HEK293 (cell line): ENCODE results near the gene PORCN.
"Not testable (repeated sequence)": the region's sequence is repeated elsewhere in the genome, so short reads cannot be mapped to it uniquely, and the experiment has no call there.

Experiments used
- CTCF ChIA-PET: fragments of 350-600 bp; formaldehyde crosslinking; extraction: SDS; loops from one replicate; lab custom pipeline; 2021; ENCODE audit warnings: antibody characterized with exemption; lab: Yijun Ruan, JAX
- POLR2A ChIA-PET: fragments of 300-600 bp; formaldehyde crosslinking; extraction: SDS; loops from one replicate; lab custom pipeline; 2020; ENCODE audit warnings: antibody characterized with exemption, inconsistent platforms; lab: Yijun Ruan, JAX
- H3K27ac ChIP-seq: fragments of 200-500 bp; sonication (Bioruptor generic); 2 replicates; pipeline ENCODE4 v1.5.1; 2014; ENCODE audit warnings: low read depth, low read length, control low read depth, inconsistent platforms; ENCODE audit errors: extremely low read depth
- H3K36me3 ChIP-seq, 2 experiments: fragments of 200-500 bp in 1 of 2; sonication (Bioruptor generic) in 1 of 2; 1 replicate in 1 of 2; 2 replicates in 1 of 2; pipeline ENCODE4 v1.5.1; 2014 to 2017; ENCODE audit warnings: inconsistent platforms in 2 of 2, low read length in 2 of 2; ENCODE audit not compliant: control insufficient read depth in 2 of 2, insufficient read depth in 1 of 2
- H3K4me1 ChIP-seq: fragments of 200-500 bp; sonication (Bioruptor generic); 2 replicates; pipeline ENCODE4 v1.5.1; 2014; ENCODE audit warnings: mild to moderate bottlenecking, low read length, inconsistent platforms; ENCODE audit not compliant: control insufficient read depth, insufficient read depth
- H3K4me3 ChIP-seq: 2 replicates; pipeline ENCODE4 v1.5.1; 2011; ENCODE audit warnings: low read depth, mild to moderate bottlenecking, control low read depth, low read length, moderate library complexity
- H3K9me3 ChIP-seq: fragments of 200-500 bp; sonication (Bioruptor generic); 2 replicates; pipeline ENCODE4 v1.5.1; 2014; ENCODE audit warnings: low read depth, low read length, inconsistent platforms; ENCODE audit not compliant: control insufficient read depth, insufficient read depth
- BCL11A ChIP-seq: fragments of 450-650 bp; formaldehyde crosslinking; IDR thresholded peaks from 2 replicates; pipeline ENCODE4 v1.5.1; 2016; ENCODE audit warnings: low read depth, missing biosample characterization, missing genetic modification characterization
- HOXA7 ChIP-seq: sonication (generic); formaldehyde crosslinking; IDR thresholded peaks from 2 replicates; pipeline ENCODE4 v1.8.1; 2022; ENCODE audit warnings: missing genetic modification reagents, borderline replicate concordance
- YY2 ChIP-seq: fragments of 450-650 bp; formaldehyde crosslinking; IDR thresholded peaks from 2 replicates; pipeline ENCODE4 v1.5.1; 2016; ENCODE audit warnings: missing biosample characterization, missing genetic modification characterization
- ZBTB8A ChIP-seq: fragments of 450-650 bp; formaldehyde crosslinking; IDR thresholded peaks from 2 replicates; pipeline ENCODE4 v1.5.1; 2016; ENCODE audit warnings: missing biosample characterization, missing genetic modification characterization
- ZFP37 ChIP-seq: fragments of 450-650 bp; formaldehyde crosslinking; IDR thresholded peaks from 2 replicates; pipeline ENCODE4 v1.5.1; 2016; ENCODE audit warnings: missing biosample characterization, missing genetic modification characterization
- ZNF10 ChIP-seq: fragments of 450-650 bp; formaldehyde crosslinking; IDR thresholded peaks from 2 replicates; pipeline ENCODE4 v1.5.1; 2017; ENCODE audit warnings: missing biosample characterization, missing genetic modification characterization
- ZNF114 ChIP-seq: fragments of 450-650 bp; formaldehyde crosslinking; IDR thresholded peaks from 2 replicates; pipeline ENCODE4 v1.5.0; 2017; ENCODE audit warnings: missing biosample characterization, missing genetic modification characterization
- ZNF18 ChIP-seq: fragments of 450-650 bp; formaldehyde crosslinking; IDR thresholded peaks from 2 replicates; pipeline ENCODE4 v1.5.1; 2016; ENCODE audit warnings: missing biosample characterization, missing genetic modification characterization
- ZNF202 ChIP-seq: fragments of 450-650 bp; formaldehyde crosslinking; IDR thresholded peaks from 2 replicates; pipeline ENCODE4 v1.5.1; 2016; ENCODE audit warnings: missing biosample characterization, missing genetic modification characterization, borderline replicate concordance
- ZNF26 ChIP-seq: fragments of 450-650 bp; formaldehyde crosslinking; IDR thresholded peaks from 2 replicates; pipeline ENCODE4 v1.5.1; 2016; ENCODE audit warnings: missing biosample characterization, missing genetic modification characterization
- ZNF354C ChIP-seq: fragments of 450-650 bp; formaldehyde crosslinking; IDR thresholded peaks from 2 replicates; pipeline ENCODE4 v1.5.1; 2016; ENCODE audit warnings: missing biosample characterization, missing genetic modification characterization, low read depth, borderline replicate concordance
- ZNF416 ChIP-seq: fragments of 450-650 bp; formaldehyde crosslinking; IDR thresholded peaks from 2 replicates; pipeline ENCODE4 v1.5.1; 2016; ENCODE audit warnings: missing biosample characterization, missing genetic modification characterization
- ZNF426 ChIP-seq: fragments of 450-650 bp; formaldehyde crosslinking; IDR thresholded peaks from 2 replicates; pipeline ENCODE4 v1.5.1; 2017; ENCODE audit warnings: missing biosample characterization, missing genetic modification characterization, mild to moderate bottlenecking, inconsistent platforms, moderate library complexity
- ZNF488 ChIP-seq: fragments of 450-650 bp; formaldehyde crosslinking; IDR thresholded peaks from 2 replicates; pipeline ENCODE4 v1.5.1; 2016; ENCODE audit warnings: missing biosample characterization, missing genetic modification characterization
- ZNF514 ChIP-seq: fragments of 450-650 bp; formaldehyde crosslinking; IDR thresholded peaks from 2 replicates; pipeline ENCODE4 v1.5.1; 2016; ENCODE audit warnings: missing biosample characterization, missing genetic modification characterization
- ZNF529 ChIP-seq: fragments of 450-650 bp; formaldehyde crosslinking; IDR thresholded peaks from 2 replicates; pipeline ENCODE4 v1.5.1; 2017; ENCODE audit warnings: missing genetic modification characterization, missing biosample characterization; ENCODE audit not compliant: insufficient replicate concordance
- ZNF530 ChIP-seq: fragments of 450-650 bp; formaldehyde crosslinking; IDR thresholded peaks from 2 replicates; pipeline ENCODE4 v1.5.1; 2016; ENCODE audit warnings: low read depth, missing biosample characterization, missing genetic modification characterization
- ZNF561 ChIP-seq: fragments of 450-650 bp; IDR thresholded peaks from 2 replicates; pipeline ENCODE4 v1.5.1; 2018; ENCODE audit warnings: missing biosample characterization, missing genetic modification characterization, borderline replicate concordance
- ZNF585B ChIP-seq: fragments of 450-650 bp; formaldehyde crosslinking; IDR thresholded peaks from 2 replicates; pipeline ENCODE4 v1.5.1; 2016; ENCODE audit warnings: missing biosample characterization, missing genetic modification characterization
- ZNF610 ChIP-seq: fragments of 450-650 bp; formaldehyde crosslinking; IDR thresholded peaks from 2 replicates; pipeline ENCODE4 v1.5.1; 2016; ENCODE audit warnings: missing biosample characterization, missing genetic modification characterization, borderline replicate concordance
- ZNF629 ChIP-seq: fragments of 450-650 bp; formaldehyde crosslinking; IDR thresholded peaks from 2 replicates; pipeline ENCODE4 v1.5.1; 2017; ENCODE audit warnings: missing biosample characterization, missing genetic modification characterization
- ZNF76 ChIP-seq: fragments of 450-650 bp; formaldehyde crosslinking; IDR thresholded peaks from 2 replicates; pipeline ENCODE4; 2016; ENCODE audit warnings: low read depth, missing biosample characterization, missing genetic modification characterization, borderline replicate concordance
- ZNF776 ChIP-seq: fragments of 450-650 bp; formaldehyde crosslinking; IDR thresholded peaks from 2 replicates; pipeline ENCODE4 v1.5.0; 2017; ENCODE audit warnings: missing biosample characterization, missing genetic modification characterization, borderline replicate concordance
- ZNF777 ChIP-seq: fragments of 450-650 bp; formaldehyde crosslinking; IDR thresholded peaks from 2 replicates; pipeline ENCODE4 v1.5.1; 2017; ENCODE audit warnings: missing biosample characterization, missing genetic modification characterization, borderline replicate concordance
- ZNF830 ChIP-seq: fragments of 450-650 bp; IDR thresholded peaks from 2 replicates; pipeline ENCODE4 v1.5.0; 2018; ENCODE audit warnings: missing biosample characterization, missing genetic modification characterization, low read depth, mild to moderate bottlenecking, moderate library complexity

Gene PORCN

GRCh38 chrX:48541140-48541814 lies 32.5 kb downstream of the PORCN start:
- Histone ChIP-seq H3K27ac (no peak overlapping the region), H3K36me3 (peaks cover 12 to 28% of the 10 kb centered on the region in 2 experiments; a peak in 2 of 3 replicates), H3K4me1 (no peaks in the 10 kb centered on the region), H3K9me3 (no peaks in the 10 kb centered on the region), H3K4me3 (no peak overlapping the region)
- ChIA-PET CTCF (no interaction called here), POLR2A (interaction anchor here (2.6 kb wide), 1 partner anchor 19 kb away, joined by 16 read pairs; the partner anchor contains the start of gene EBP)
- TF ChIP-seq ZNF585B (no peak), ZNF354C (tag by site-specific recombination) (no peak), ZNF10 (tag by site-specific recombination) (no peak), ZNF561 (no peak), ZNF610 (tag by site-specific recombination) (no peak), ZNF629 (no peak), ZBTB8A (tag by site-specific recombination) (no peak), ZNF776 (tag by site-specific recombination) (no peak)

- TF ChIP-seq YY2 (tag by site-specific recombination) (no peak), ZNF830 (no peak), HOXA7 (CRISPR knock-in tag) (no peak), ZFP37 (tag by site-specific recombination) (no peak), ZNF777 (tag by site-specific recombination) (no peak), ZNF114 (tag by site-specific recombination) (no peak), ZNF530 (tag by site-specific recombination) (no peak), ZNF202 (tag by site-specific recombination) (no peak), BCL11A (tag by site-specific recombination) (no peak), ZNF76 (no peak)
- TF ChIP-seq, all 188 proteins: peak for 0
- peaks cover 8 to 28% of the 10 kb centered on the region in 2 experiments; a peak in 2 of 3 replicates for H3K36me3 ChIP-seq
- ChIA-PET POLR2A (interaction anchor here (2.3 kb wide), 1 partner anchor 9 kb away, joined by 7 read pairs; the partner anchor contains the start of gene TBC1D25), CTCF (interaction anchor here (0.5 kb wide), 1 partner anchor 44 kb away, joined by 3 read pairs; no protein-coding TSS in a partner anchor)
- no peak overlapping the region for H3K4me3 ChIP-seq
- no peaks in the 10 kb centered on the region for H3K9me3 ChIP-seq
- no peak overlapping the region for H3K27ac ChIP-seq
- H3K4me1 ChIP-seq, result no peaks in the 10 kb centered on the region
Measured at GRCh38 chrX:48548871-48549270, 40.1 kb downstream of the PORCN start.

GRCh38 chrX:48555731-48556325 lies 47.0 kb downstream of the PORCN start:
- H3K4me1 ChIP-seq, H3K4me3 ChIP-seq, H3K9me3 ChIP-seq, CTCF ChIA-PET, H3K27ac ChIP-seq: not testable (repeated sequence)
- H3K36me3 ChIP-seq, result peaks cover 8 to 46% of the 10 kb centered on the region in 2 experiments; a peak in 2 of 3 replicates
- POLR2A ChIA-PET, result interaction anchor here (0.7 kb wide), 1 partner anchor 23 kb away, joined by 5 read pairs; no protein-coding TSS in a partner anchor

GRCh38 chrX:48558271-48558670 lies 49.5 kb downstream of the PORCN start:
- H3K4me3 ChIP-seq, result no peak overlapping the region
- H3K36me3 ChIP-seq, result peaks cover 4 to 58% of the 10 kb centered on the region in 2 experiments; a peak in 2 of 3 replicates
- H3K27ac ChIP-seq, result no peak overlapping the region
- H3K4me1 ChIP-seq, result no peaks in the 10 kb centered on the region
- no peaks in the 10 kb centered on the region for H3K9me3 ChIP-seq
- POLR2A ChIA-PET, result no interaction called here
- CTCF ChIA-PET, result no interaction called here
- TF ChIP-seq ZNF416 (tag by site-specific recombination) (no peak), ZNF514 (no peak), ZNF18 (tag by site-specific recombination) (no peak), ZNF426 (tag by site-specific recombination) (no peak), ZNF529 (tag by site-specific recombination) (no peak), ZNF488 (tag by site-specific recombination) (no peak), ZNF26 (tag by site-specific recombination) (no peak)
